ENCODE measurements around the gene TUBA1C.
"Not testable (repeated sequence)": the region's sequence is repeated elsewhere in the genome, so short reads cannot be mapped to it uniquely, and the experiment has no call there.

Gene TUBA1C

DNA sequence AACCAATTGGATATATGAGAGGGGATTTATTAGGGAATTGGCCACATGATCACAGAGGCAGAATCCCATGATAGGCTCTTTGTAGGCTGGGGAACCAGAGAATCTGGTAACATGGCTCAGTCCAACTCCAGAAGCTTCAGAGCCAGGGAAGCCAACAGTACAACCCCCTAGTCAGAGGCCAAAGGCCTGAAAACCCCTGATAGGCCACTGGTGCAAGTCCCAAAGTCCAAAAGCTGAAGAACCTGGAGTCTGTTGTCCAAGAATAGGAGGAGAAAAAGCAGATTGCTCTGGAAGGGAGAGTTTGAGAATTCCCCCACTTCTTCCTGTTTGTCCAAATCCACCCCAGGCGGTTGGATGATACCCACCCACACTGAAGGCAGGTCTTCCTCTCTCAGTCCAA, 49.9 kb downstream of the TUBA1C start:
- no peaks in the 10 kb centered on the region for H3K4me1 Mint-ChIP-seq
- DNase-seq = no peak
- H3K27me3 Mint-ChIP-seq (ENCODE audit: low read depth, poor library complexity) = peaks cover 52% of the 10 kb centered on the region
- no peaks in the 10 kb centered on the region for H3K36me3 Mint-ChIP-seq (ENCODE audit: low read depth)
- no peak overlapping the region for H3K27ac Mint-ChIP-seq
- no peak overlapping the region for H3K4me3 Mint-ChIP-seq
- TF ChIP-seq, protein P1, sequence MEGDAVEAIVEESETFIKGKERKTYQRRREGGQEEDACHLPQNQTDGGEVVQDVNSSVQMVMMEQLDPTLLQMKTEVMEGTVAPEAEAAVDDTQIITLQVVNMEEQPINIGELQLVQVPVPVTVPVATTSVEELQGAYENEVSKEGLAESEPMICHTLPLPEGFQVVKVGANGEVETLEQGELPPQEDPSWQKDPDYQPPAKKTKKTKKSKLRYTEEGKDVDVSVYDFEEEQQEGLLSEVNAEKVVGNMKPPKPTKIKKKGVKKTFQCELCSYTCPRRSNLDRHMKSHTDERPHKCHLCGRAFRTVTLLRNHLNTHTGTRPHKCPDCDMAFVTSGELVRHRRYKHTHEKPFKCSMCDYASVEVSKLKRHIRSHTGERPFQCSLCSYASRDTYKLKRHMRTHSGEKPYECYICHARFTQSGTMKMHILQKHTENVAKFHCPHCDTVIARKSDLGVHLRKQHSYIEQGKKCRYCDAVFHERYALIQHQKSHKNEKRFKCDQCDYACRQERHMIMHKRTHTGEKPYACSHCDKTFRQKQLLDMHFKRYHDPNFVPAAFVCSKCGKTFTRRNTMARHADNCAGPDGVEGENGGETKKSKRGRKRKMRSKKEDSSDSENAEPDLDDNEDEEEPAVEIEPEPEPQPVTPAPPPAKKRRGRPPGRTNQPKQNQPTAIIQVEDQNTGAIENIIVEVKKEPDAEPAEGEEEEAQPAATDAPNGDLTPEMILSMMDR (IDR thresholded peaks at IDR 0.05) = no peak
- no peaks in the 10 kb centered on the region for H3K9me3 Mint-ChIP-seq

DNA sequence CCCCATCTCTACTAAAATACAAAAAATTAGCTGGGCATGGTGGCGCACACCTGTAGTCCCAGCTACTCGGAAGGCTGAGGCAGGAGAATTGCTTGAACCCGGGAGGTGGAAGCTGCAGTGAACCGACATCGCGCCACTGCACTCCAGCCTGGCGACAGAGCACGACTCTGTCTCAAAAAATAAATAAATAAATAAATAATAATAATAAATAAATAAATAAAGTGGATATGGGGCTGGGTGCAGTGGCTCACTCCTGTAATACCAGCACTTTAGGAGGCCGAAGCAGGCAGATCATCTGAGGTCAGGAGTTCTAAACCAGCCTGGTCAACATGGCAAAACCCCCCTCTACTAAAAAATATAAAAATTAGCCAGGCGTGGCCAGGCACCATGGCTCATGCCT, 52.2 kb downstream of the TUBA1C start:
- H3K27ac Mint-ChIP-seq; DNase-seq; H3K9me3 Mint-ChIP-seq; H3K4me3 Mint-ChIP-seq; H3K4me1 Mint-ChIP-seq; H3K36me3 Mint-ChIP-seq (ENCODE audit: low read depth): not testable (repeated sequence)
- peaks cover 62% of the 10 kb centered on the region for H3K27me3 Mint-ChIP-seq (ENCODE audit: low read depth, poor library complexity)

DNA sequence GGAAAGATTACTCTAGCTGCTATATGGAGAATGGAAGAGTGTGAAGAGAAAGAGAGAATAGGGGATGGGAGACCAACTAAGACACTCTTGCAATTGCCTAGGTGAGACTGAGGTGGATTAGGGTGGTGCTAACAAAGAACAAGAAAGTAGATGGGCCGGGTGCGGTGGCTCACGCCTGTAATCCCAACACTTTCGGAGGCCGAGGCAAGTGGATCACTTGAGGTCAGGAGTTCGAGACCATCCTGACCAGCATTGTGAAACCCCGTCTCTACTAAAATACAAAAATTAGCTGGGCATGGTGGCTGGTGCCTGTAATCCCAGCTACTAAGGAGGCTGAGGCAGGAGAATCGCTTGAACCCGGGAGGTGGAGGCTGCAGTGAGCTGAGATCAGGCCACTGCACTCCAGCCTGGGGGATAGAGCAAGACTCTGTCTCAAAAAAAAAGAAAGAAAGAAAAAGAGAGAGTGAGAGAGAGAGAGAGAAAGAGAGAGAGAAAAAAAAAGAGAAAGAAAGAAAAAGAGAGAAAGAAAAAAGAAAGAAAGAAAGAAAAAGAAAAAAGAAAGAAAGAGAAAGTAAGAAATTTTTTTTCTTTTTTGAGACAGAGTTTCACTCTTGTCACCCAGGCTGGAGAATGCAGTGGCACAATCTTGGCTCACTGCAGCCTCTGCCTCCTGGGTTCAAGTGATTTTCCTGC, 55.7 kb downstream of the TUBA1C start:
- peaks cover 39% of the 10 kb centered on the region for H3K27me3 Mint-ChIP-seq (ENCODE audit: low read depth, poor library complexity)
- H3K9me3 Mint-ChIP-seq; H3K36me3 Mint-ChIP-seq (ENCODE audit: low read depth); DNase-seq; H3K27ac Mint-ChIP-seq: not testable (repeated sequence)
- H3K4me3 Mint-ChIP-seq = peak overlapping the region; percentile 8
- peaks cover 25% of the 10 kb centered on the region for H3K4me1 Mint-ChIP-seq

DNA sequence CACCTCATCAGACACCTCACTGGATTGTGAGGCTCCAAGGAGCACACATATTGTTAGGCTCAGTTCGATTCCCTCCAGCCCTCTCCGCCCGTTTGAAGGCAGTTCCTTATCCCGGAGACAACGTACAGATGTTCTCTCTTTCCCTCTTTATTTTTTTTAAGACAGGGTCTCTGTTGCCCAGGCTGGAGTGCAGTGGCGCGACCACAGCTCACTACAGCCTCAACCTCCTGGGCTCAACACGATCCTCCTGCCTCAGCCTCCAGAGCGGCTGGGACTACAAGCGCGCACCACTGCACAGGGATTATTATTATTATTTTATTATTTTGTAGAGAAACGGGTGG, 57.5 kb downstream of the TUBA1C start:
- Mint-ChIP-seq H3K4me3 (peak overlapping the region; percentile 99), H3K27ac (no peak overlapping the region), H3K4me1 (peaks cover 25% of the 10 kb centered on the region), H3K36me3 (ENCODE audit: low read depth) (peaks cover 10% of the 10 kb centered on the region), H3K27me3 (ENCODE audit: low read depth, poor library complexity) (peaks cover 39% of the 10 kb centered on the region), H3K9me3 (no peaks in the 10 kb centered on the region)
- TF ChIP-seq, protein P1 (IDR thresholded peaks at IDR 0.05) = no peak
- DNase-seq = no peak

DNA sequence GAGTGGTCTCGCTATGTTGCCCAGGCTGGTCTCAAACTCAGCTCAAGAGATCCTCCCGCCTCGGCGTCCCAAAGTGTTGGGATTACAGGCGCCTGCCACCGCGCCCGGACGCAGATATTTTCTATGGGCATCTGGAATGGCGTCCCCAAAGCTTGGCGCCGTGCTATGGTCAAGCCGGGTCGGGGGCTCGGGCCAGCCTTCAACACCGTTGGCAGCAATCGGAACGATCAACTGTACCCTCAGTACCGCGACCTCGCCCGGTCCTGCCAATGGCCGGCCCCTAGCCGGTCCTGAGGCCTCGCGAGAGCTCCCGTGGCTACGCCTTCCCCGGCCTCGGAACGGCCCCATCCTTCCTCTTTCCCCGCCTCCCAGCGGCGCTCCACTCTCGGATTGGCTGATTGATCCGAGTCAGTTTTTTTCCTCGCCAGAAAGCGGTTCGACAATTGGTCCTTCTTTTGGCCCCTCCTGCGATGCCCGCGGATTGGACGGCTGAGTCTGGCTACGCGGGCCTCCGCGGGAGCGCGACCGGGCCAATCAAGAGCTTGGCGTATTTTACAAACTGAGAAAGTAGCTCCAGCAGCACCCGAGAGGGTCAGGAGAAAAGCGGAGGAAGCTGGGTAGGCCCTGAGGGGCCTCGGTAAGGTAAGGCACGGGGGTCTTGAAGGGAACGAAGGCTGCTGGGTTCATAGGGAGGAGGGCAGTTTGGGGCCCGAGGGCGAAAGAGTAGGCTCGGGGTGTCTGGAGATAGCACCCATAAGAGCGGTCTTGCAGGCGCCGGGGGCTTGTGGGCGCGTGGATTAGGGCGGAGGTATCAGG, 58.0 kb downstream of the TUBA1C start, which contains the start of gene TROAP:
Gene TROAP (plus strand): TSS at position 548 of the 816 bp plus-strand sequence. CDS start 354 bp downstream, outside the sequence.
- H3K4me1 Mint-ChIP-seq = peaks cover 25% of the 10 kb centered on the region
- H3K4me3 Mint-ChIP-seq = peak within 1 kb of the TSS; percentile 99
- H3K27ac Mint-ChIP-seq = peak within 1 kb of the TSS; percentile 91
- H3K9me3 Mint-ChIP-seq = no peaks in the 10 kb centered on the region
- H3K36me3 Mint-ChIP-seq (ENCODE audit: low read depth) = peaks cover 16% of the 10 kb centered on the region
- DNase-seq = peak; percentile 96
- H3K27me3 Mint-ChIP-seq (ENCODE audit: low read depth, poor library complexity) = peaks cover 39% of the 10 kb centered on the region
- TF ChIP-seq, protein P1 (IDR thresholded peaks at IDR 0.05) = no peak

DNA sequence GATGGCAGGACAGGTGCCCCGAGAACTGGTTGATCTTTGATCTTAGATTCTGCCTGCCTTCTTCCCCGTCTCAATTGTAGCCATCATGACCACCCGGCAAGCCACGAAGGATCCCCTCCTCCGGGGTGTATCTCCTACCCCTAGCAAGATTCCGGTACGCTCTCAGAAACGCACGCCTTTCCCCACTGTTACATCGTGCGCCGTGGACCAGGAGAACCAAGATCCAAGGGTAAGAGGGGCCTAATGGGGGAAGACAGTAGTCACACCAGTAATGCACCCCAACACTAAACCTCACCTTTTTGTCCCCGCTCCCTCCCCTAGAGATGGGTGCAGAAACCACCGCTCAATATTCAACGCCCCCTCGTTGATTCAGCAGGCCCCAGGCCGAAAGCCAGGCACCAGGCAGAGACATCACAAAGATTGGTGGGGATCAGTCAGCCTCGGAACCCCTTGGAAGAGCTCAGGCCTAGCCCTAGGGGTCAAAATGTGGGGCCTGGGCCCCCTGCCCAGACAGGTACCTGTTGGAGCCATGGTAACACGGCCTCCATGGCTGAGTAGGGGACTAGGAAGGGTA, 58.7 kb downstream of the TUBA1C start:
- Mint-ChIP-seq H3K4me1 (peaks cover 25% of the 10 kb centered on the region), H3K9me3 (no peaks in the 10 kb centered on the region), H3K27ac (no peak overlapping the region), H3K27me3 (ENCODE audit: low read depth, poor library complexity) (peaks cover 34% of the 10 kb centered on the region), H3K4me3 (peak overlapping the region; percentile 99), H3K36me3 (ENCODE audit: low read depth) (peaks cover 18% of the 10 kb centered on the region)
- no peak for DNase-seq
- TF ChIP-seq, protein P1 (IDR thresholded peaks at IDR 0.05) = no peak

Measured in nephron progenitor cell (in vitro differentiated cells).